ENCODE data around the gene CDYL2.
"Not testable (repeated sequence)": the region's sequence is repeated elsewhere in the genome, so short reads cannot be mapped to it uniquely, and the experiment has no call there.

The CDYL2 gene

DNA sequence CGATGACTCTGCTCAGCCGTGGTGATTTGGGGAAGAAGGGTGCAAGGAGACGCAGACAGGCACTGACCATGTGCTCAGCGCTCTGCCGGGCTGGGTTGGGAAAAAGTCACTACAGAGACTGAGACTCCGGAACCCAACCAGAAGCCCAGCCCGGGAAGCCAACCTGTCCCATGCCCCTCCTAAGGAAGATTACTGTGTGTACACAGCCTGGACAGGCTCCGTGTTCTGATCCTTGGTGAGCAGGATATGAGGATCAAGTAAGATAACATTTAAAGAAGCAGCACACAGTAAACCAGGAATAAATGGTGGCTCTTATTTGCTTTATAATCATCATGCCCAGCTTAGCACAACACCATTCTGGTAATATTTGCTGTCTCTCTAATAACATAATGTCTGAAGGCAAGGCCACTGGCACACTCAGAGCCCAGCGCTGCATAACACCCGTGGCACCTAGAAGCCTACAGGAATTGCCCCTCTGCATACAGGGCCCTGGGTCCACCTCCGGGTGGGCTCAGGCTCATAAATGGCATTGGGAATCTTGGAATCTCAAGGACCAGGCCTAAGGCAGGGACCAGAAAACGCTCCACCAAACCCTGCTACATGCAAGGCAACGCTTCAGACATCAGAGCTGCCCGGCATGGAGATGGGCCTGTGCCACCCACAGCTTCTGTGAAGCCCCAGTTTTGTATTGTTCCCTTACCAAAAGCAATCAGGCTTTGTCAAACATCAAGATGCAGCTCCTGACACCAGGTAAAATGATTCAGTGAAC lies 150.1 kb downstream of the CDYL2 start:
- no peaks in the 10 kb centered on the region for H3K79me2 ChIP-seq (ENCODE audit: control insufficient read depth, low read length)
- H3K4me1 ChIP-seq (ENCODE audit: control insufficient read depth, low read length) = peaks cover 7% of the 10 kb centered on the region
- no peaks in the 10 kb centered on the region for H3F3A ChIP-seq (ENCODE audit: control insufficient read depth, insufficient read depth)
- no peaks in the 10 kb centered on the region for H3K9me2 ChIP-seq (replicated peaks; ENCODE audit: control insufficient read depth, low read length)
- H3K36me3 ChIP-seq (ENCODE audit: control insufficient read depth, low read length) = no peaks in the 10 kb centered on the region
- peaks cover 3% of the 10 kb centered on the region; the same call in 1 of the 2 replicates for H3K27me3 ChIP-seq (ENCODE audit: control insufficient read depth, low read length)
- no peak overlapping the region for H3K4me3 ChIP-seq (ENCODE audit: low read length)
- H4K20me1 ChIP-seq (ENCODE audit: control insufficient read depth, insufficient read depth, low read depth, low read length) = no peaks in the 10 kb centered on the region
- TF ChIP-seq, protein P1, sequence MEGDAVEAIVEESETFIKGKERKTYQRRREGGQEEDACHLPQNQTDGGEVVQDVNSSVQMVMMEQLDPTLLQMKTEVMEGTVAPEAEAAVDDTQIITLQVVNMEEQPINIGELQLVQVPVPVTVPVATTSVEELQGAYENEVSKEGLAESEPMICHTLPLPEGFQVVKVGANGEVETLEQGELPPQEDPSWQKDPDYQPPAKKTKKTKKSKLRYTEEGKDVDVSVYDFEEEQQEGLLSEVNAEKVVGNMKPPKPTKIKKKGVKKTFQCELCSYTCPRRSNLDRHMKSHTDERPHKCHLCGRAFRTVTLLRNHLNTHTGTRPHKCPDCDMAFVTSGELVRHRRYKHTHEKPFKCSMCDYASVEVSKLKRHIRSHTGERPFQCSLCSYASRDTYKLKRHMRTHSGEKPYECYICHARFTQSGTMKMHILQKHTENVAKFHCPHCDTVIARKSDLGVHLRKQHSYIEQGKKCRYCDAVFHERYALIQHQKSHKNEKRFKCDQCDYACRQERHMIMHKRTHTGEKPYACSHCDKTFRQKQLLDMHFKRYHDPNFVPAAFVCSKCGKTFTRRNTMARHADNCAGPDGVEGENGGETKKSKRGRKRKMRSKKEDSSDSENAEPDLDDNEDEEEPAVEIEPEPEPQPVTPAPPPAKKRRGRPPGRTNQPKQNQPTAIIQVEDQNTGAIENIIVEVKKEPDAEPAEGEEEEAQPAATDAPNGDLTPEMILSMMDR (IDR thresholded peaks at IDR 0.05; ENCODE audit: low read depth, low read length, poor library complexity, severe bottlenecking) = no peak
- TF ChIP-seq EZH2phosphoT487 (IDR thresholded peaks at IDR 0.05; ENCODE audit: borderline replicate concordance, low read length) = no peak
- no peak overlapping the region for H3K4me2 ChIP-seq (ENCODE audit: low read length)
- H3K9me3 ChIP-seq (ENCODE audit: control insufficient read depth, insufficient read depth, low read length) = no peaks in the 10 kb centered on the region
- no peak overlapping the region for H3K27ac ChIP-seq (ENCODE audit: low read depth, low read length)

DNA sequence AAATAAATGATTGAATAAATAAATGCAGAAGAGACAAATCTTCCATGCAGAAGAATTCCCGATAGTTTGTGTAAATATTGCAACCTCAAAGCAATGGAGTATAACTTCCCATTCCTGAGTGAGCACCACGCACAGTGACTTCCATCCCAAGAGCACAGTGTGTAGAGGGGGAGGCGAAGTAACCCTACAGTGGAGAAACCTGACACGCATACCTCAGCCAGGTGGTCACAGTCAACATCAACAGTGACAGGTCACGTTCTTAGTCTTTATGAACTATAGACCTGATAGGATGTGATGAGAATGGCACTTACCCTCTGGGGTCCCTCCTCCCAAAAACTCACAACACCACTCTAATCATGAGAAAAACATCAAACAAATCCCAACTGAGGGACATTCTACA lies 152.0 kb downstream of the CDYL2 start:
- H3K27ac ChIP-seq (ENCODE audit: low read depth, low read length) = no peak overlapping the region
- H3K79me2 ChIP-seq (ENCODE audit: control insufficient read depth, low read length) = no peaks in the 10 kb centered on the region

DNA sequence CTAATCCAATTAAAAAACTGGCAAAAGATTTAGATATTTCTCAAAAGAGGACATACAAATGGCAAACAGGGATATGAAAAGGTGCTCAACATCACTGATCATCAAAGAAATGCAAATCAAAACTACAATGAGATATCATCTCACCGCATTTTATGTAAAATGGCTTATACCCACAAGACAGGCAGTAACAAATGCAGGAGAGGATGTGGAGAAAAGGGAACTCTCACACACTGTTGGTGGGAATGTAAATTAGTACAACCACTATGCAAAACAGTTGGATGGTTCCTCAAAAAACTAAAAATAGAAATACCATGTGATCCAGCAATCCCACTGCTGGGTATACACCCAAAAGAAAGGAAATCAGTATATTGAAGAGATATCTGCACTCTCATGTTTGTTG lies 154.1 kb downstream of the CDYL2 start:
- H3K27me3 ChIP-seq (ENCODE audit: control insufficient read depth, low read length); H3K9me3 ChIP-seq (ENCODE audit: control insufficient read depth, insufficient read depth, low read length); H4K20me1 ChIP-seq (ENCODE audit: control insufficient read depth, insufficient read depth, low read depth, low read length); H3K9me2 ChIP-seq (replicated peaks; ENCODE audit: control insufficient read depth, low read length); H3K4me3 ChIP-seq (ENCODE audit: low read length); H3K27ac ChIP-seq (ENCODE audit: low read depth, low read length); H3K4me1 ChIP-seq (ENCODE audit: control insufficient read depth, low read length); H3K36me3 ChIP-seq (ENCODE audit: control insufficient read depth, low read length); H3K79me2 ChIP-seq (ENCODE audit: control insufficient read depth, low read length); H3K4me2 ChIP-seq (ENCODE audit: low read length); H3F3A ChIP-seq (ENCODE audit: control insufficient read depth, insufficient read depth): not testable (repeated sequence)

More for the DNA sequence above, 152.0 kb downstream of the CDYL2 start:
- no peak overlapping the region for H3K4me2 ChIP-seq (ENCODE audit: low read length)
- no peak overlapping the region for H3K4me3 ChIP-seq (ENCODE audit: low read length)
- H3K9me3 ChIP-seq (ENCODE audit: control insufficient read depth, insufficient read depth, low read length) = no peaks in the 10 kb centered on the region
- no peaks in the 10 kb centered on the region for H3K9me2 ChIP-seq (replicated peaks; ENCODE audit: control insufficient read depth, low read length)
- H3K4me1 ChIP-seq (ENCODE audit: control insufficient read depth, low read length) = peaks cover 7% of the 10 kb centered on the region
- H3K36me3 ChIP-seq (ENCODE audit: control insufficient read depth, low read length) = no peaks in the 10 kb centered on the region
- no peak for TF ChIP-seq EZH2phosphoT487 (IDR thresholded peaks at IDR 0.05; ENCODE audit: borderline replicate concordance, low read length)
- TF ChIP-seq, protein P1 (IDR thresholded peaks at IDR 0.05; ENCODE audit: low read depth, low read length, poor library complexity, severe bottlenecking) = no peak
- no peaks in the 10 kb centered on the region for H3F3A ChIP-seq (ENCODE audit: control insufficient read depth, insufficient read depth)
- H3K27me3 ChIP-seq (ENCODE audit: control insufficient read depth, low read length) = peaks cover 3% of the 10 kb centered on the region; the same call in 1 of the 2 replicates
- no peaks in the 10 kb centered on the region for H4K20me1 ChIP-seq (ENCODE audit: control insufficient read depth, insufficient read depth, low read depth, low read length)

DNA sequence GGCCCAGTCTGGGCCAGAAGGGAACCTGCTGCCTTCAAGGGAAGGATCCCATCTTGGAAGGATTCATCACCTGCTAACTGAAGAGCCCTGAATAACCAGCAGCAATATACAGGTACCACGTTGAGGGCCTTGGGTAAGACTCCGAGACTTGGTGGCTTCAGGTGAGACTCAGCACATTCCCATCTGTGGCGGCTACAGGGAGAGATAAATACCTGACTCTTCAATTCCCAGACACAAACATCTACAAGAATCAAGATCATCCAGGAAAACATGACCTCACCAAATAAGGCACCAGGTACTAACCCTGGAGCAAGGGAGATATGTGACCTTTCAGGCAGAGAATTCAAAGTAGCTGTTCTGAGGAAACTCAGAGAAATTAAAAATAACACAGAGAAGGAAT lies 164.1 kb downstream of the CDYL2 start:
- Histone ChIP-seq H3K4me2 (ENCODE audit: low read length) (no peak overlapping the region), H3K4me1 (ENCODE audit: control insufficient read depth, low read length) (no peaks in the 10 kb centered on the region), H3K79me2 (ENCODE audit: control insufficient read depth, low read length) (no peaks in the 10 kb centered on the region), H3K4me3 (ENCODE audit: low read length) (no peak overlapping the region), H4K20me1 (ENCODE audit: control insufficient read depth, insufficient read depth, low read depth, low read length) (no peaks in the 10 kb centered on the region), H3K36me3 (ENCODE audit: control insufficient read depth, low read length) (no peaks in the 10 kb centered on the region), H3K9me2 (replicated peaks; ENCODE audit: control insufficient read depth, low read length) (no peaks in the 10 kb centered on the region), H3F3A (ENCODE audit: control insufficient read depth, insufficient read depth) (no peaks in the 10 kb centered on the region), H3K27ac (ENCODE audit: low read depth, low read length) (no peak overlapping the region), H3K9me3 (ENCODE audit: control insufficient read depth, insufficient read depth, low read length) (no peaks in the 10 kb centered on the region; the same call in 1 of the 2 replicates), H3K27me3 (ENCODE audit: control insufficient read depth, low read length) (no peaks in the 10 kb centered on the region)
- TF ChIP-seq, protein P1 (IDR thresholded peaks at IDR 0.05; ENCODE audit: low read depth, low read length, poor library complexity, severe bottlenecking) = no peak
- no peak for TF ChIP-seq EZH2phosphoT487 (IDR thresholded peaks at IDR 0.05; ENCODE audit: borderline replicate concordance, low read length)

Measured in DOHH2 (cell line).